ENCODE data around the gene ANKFN1.
"Not testable (repeated sequence)": the region's sequence is repeated elsewhere in the genome, so short reads cannot be mapped to it uniquely, and the experiment has no call there.

The ANKFN1 gene

GRCh38 chr17:56359518-56359917 lies 206.2 kb downstream of the ANKFN1 start:
- DNase-seq = no peak

- DNase-seq = no peak
Observed at GRCh38 chr17:56367366-56367765, 214.1 kb downstream of the ANKFN1 start.

GRCh38 chr17:56373981-56374833 lies 220.9 kb downstream of the ANKFN1 start:
- DNase-seq = no peak

- peak; percentile 11 for DNase-seq
Observed at GRCh38 chr17:56389356-56389755, 236.1 kb downstream of the ANKFN1 start.

GRCh38 chr17:56392321-56392720 lies 239.0 kb downstream of the ANKFN1 start:
- DNase-seq = no peak

GRCh38 chr17:56393156-56393555 lies 239.9 kb downstream of the ANKFN1 start:
- DNase-seq = peak; percentile 2

- no peak for DNase-seq
Observed at GRCh38 chr17:56395787-56396186, 242.5 kb downstream of the ANKFN1 start.

- no peak for DNase-seq
Observed at GRCh38 chr17:56407086-56407485, 253.8 kb downstream of the ANKFN1 start.

GRCh38 chr17:56412356-56412755 lies 259.1 kb downstream of the ANKFN1 start:
- not testable (repeated sequence) for DNase-seq

- no peak for DNase-seq
Observed at GRCh38 chr17:56416682-56417351, 263.5 kb downstream of the ANKFN1 start.

- no peak for DNase-seq
Observed at GRCh38 chr17:56424005-56424404, 270.7 kb downstream of the ANKFN1 start.

- DNase-seq = no peak
Observed at GRCh38 chr17:56424543-56425044, 271.3 kb downstream of the ANKFN1 start.

- DNase-seq = no peak
Observed at GRCh38 chr17:56425483-56425882, 272.2 kb downstream of the ANKFN1 start.

GRCh38 chr17:56426901-56427300 lies 273.6 kb downstream of the ANKFN1 start:
- DNase-seq = no peak

GRCh38 chr17:56431736-56432135 lies 278.5 kb downstream of the ANKFN1 start:
- DNase-seq = no peak

- no peak for DNase-seq
Observed at GRCh38 chr17:56432443-56432842, 279.2 kb downstream of the ANKFN1 start.

- no peak for DNase-seq
Observed at GRCh38 chr17:56434610-56435009, 281.3 kb downstream of the ANKFN1 start.

- DNase-seq = no peak
Observed at GRCh38 chr17:56436142-56436541, 282.9 kb downstream of the ANKFN1 start.

GRCh38 chr17:56440419-56440818 lies 287.1 kb downstream of the ANKFN1 start:
- DNase-seq = peak; percentile 5

GRCh38 chr17:56441308-56441707 lies 288.0 kb downstream of the ANKFN1 start:
- DNase-seq = no peak

- DNase-seq = no peak
Observed at GRCh38 chr17:56445692-56446411, 292.6 kb downstream of the ANKFN1 start.

- DNase-seq = no peak
Observed at GRCh38 chr17:56447171-56447570, 293.9 kb downstream of the ANKFN1 start.

GRCh38 chr17:56448371-56448770 lies 295.1 kb downstream of the ANKFN1 start:
- no peak for DNase-seq
